Heart left ventricle (tissue), 16 donors: ENCODE data around the gene RNF19B. TPM values are rescaled to one million over a fixed set of nuclear protein-coding genes. Genes with fewer than 3 reads are reported as not detected.

Source experiments
- ATAC-seq, 4 donors: fragments of 200-7000 bp; cut with Tn5 transposase; one replicate each; pipeline ENCODE4 v1.9.1; 2020 to 2022; ENCODE audit warnings: moderate library complexity in 4 of 4, mild to moderate bottlenecking in 3 of 4, moderate number of reproducible peaks in 1 of 4
- DNase-seq, 5 donors: peaks; one replicate each; pipeline ENCODE4 v3.0.0-alpha.2; 2020
- H3K27ac ChIP-seq, 12 donors: fragments of 200-600 bp; sonication (generic) in 4 of 12; one replicate each; pipeline versions ENCODE4 v1.5.0 to v1.8.0; 2016 to 2022; ENCODE audit warnings: mild to moderate bottlenecking in 2 of 12
- H3K27me3 ChIP-seq, 9 donors: fragments of 200-600 bp; sonication (generic) in 2 of 9; one replicate each; pipeline versions ENCODE4 v1.5.1 to v1.8.0; 2016 to 2022; ENCODE audit warnings: mild to moderate bottlenecking in 3 of 9
- H3K36me3 ChIP-seq, 9 donors: fragments of 200-600 bp; sonication (generic) in 2 of 9; one replicate each; pipeline versions ENCODE4 v1.5.0 to v1.8.0; 2018 to 2022; ENCODE audit warnings: mild to moderate bottlenecking in 2 of 9
- H3K4me1 ChIP-seq, 12 donors: fragments of 200-600 bp; sonication (generic) in 4 of 12; one replicate each; pipeline versions ENCODE4 v1.5.0 to v1.8.0; 2016 to 2022; ENCODE audit warnings: mild to moderate bottlenecking in 3 of 12
- H3K4me3 ChIP-seq, 12 donors: fragments of 200-600 bp; sonication (generic) in 4 of 12; one replicate each; pipeline versions ENCODE4 v1.5.0 to v1.8.0; 2017 to 2022; ENCODE audit warnings: mild to moderate bottlenecking in 9 of 12, moderate library complexity in 4 of 12
- H3K9me3 ChIP-seq, 12 donors: fragments of 200-600 bp; sonication (generic) in 4 of 12; one replicate each; pipeline versions ENCODE4 v1.5.0 to v1.8.0; 2016 to 2022; ENCODE audit warnings: mild to moderate bottlenecking in 1 of 12
- CTCF ChIP-seq, 12 donors: fragments of 200-600 bp; sonication (generic) in 4 of 12; IDR thresholded peaks; one replicate each; pipeline versions ENCODE4 v1.5.0 to v1.8.0; 2018 to 2022; ENCODE audit warnings: antibody characterized with exemption in 12 of 12, mild to moderate bottlenecking in 5 of 12
- POLR2A ChIP-seq, 2 donors: fragments of 450-650 bp; IDR thresholded peaks; one replicate each; pipeline ENCODE4 v1.6.1; 2017; ENCODE audit warnings: antibody characterized with exemption in 2 of 2, mild to moderate bottlenecking in 2 of 2, moderate library complexity in 2 of 2
- WGBS, 4 donors: extraction: QIAGEN DNeasy Blood & Tissue Kit in 2 of 4; methylation state at CpG; one replicate each; pipeline versions ENCODE4 v1.1.5 to v1.1.7; 2013 to 2018; 5-methylcytosine and 5-hydroxymethylcytosine counted together
- intact Hi-C, 10 donors: fragments of 100-400 bp; cut with DNase I; formaldehyde crosslinking; loops; one replicate each; pipeline versions ENCODE4 v1.11.1 to v1.14.2; 2022
- polyA plus RNA-seq, 2 donors: library from polyadenylated mRNA; stranded (reverse); fragments of 200-250 nt; gene quantifications; one replicate each; pipeline ENCODE4 v1.2.3, GENCODE V29; 2013
- total RNA-seq, 9 donors: library from RNA; depleted of rRNA in 2 of 9; stranded (reverse); fragments of >200 nt in 2 of 9; fragmentation: NEBNext Ultra II Directional in 3 of 9; extraction: Animal tissue kit (Norgen Biotek cat#: 25700) in 3 of 9; gene quantifications; one replicate each; pipeline versions ENCODE4 v1.1.0 to v1.2.4, GENCODE V29; 2016 to 2023
- donor health status: ischemic (EF 13 %, LVEDD 7.1; RV severe dilation, severe dysfunction).
- donor health status: healthy with polysubstance abuse.
- donor health status: DM: no; HTN: yes; CAD: no.
- donor health status: DM: no; HTN: no; CAD: no.
- donor health status: ischemic (EF 25% LVEDD 6.9; RV normal size, moderate dysfunction).
- donor health status: ischemic (EF 25% LVEDD 5.7; RV mildly dilated, moderate dysfunction).
- donor health status: healthy.
- donor health status: DM: yes; HTN: yes; CAD: no.
- donor health status: ischemic (EF 35%, LVEDD 5.7; RV mildly dilated, moderate dysfunction).
- donor health status: nonischemic (EF 11% LVEDD 7.7; RV severe dilation, severe dysfunction).
- donor health status: DM: yes; HTN: yes; CAD: no.
- donor health status: PGD.
- donor health status: ischemic (EF 29% LVEDD 5.4; RV normal size, mild dysfunction).
- donor health status: nonischemic (EF 23%, LVEDD 6.1; RV moderate dilation, normal function).

RNF19B gene
- total and polyA plus RNA-seq, 11 donors = 1.5 to 42.5 (median 15.2) TPM

- WGBS, 4 donors = 81 to 88% (median 83%) methylated on average over 2 of the region's 2 CpGs
- H3K4me3 ChIP-seq = no peak overlapping the region
- no peak for DNase-seq
- intact Hi-C loops = loop anchor here in 1 of 10 donors (10.0 kb wide), 1 partner anchor 48 kb away; no protein-coding TSS in a partner anchor
- no peaks in the 10 kb centered on the region for H3K9me3 ChIP-seq
- H3K4me1 ChIP-seq = peaks cover 0 to 20% (median 15%) of the 10 kb centered on the region in 12 donors
- no peak for ATAC-seq
- H3K27me3 ChIP-seq = peaks cover 0 to 2% (median 0%) of the 10 kb centered on the region in 9 donors
- no peak overlapping the region for H3K27ac ChIP-seq
- TF ChIP-seq CTCF (IDR thresholded peaks at IDR 0.05) = no peak
- no peak for TF ChIP-seq POLR2A (IDR thresholded peaks at IDR 0.05)
- no peaks in the 10 kb centered on the region for H3K36me3 ChIP-seq
Observed at GRCh38 chr1:32966900-32967299, 2.3 kb upstream of the RNF19B start.

GRCh38 chr1:32965251-32965747, 690 bp upstream of the RNF19B start:
- peak overlapping the region; percentile 75 to 97 (median 93) for H3K27ac ChIP-seq
- ATAC-seq = no peak
- H3K4me1 ChIP-seq = peaks cover 0 to 36% (median 28%) of the 10 kb centered on the region in 12 donors
- 71 to 76% (median 73%) methylated on average over 5 of the region's 5 CpGs for WGBS, 4 donors
- intact Hi-C loops = loop anchor here in 4 of 10 donors (2.0 to 10.0 kb wide), 3 partner anchors 46 to 72 kb away; partner anchors contain the start of gene AK2 (in 2 of the 4)
- no peaks in the 10 kb centered on the region for H3K27me3 ChIP-seq
- no peaks in the 10 kb centered on the region for H3K9me3 ChIP-seq
- DNase-seq = no peak
- TF ChIP-seq POLR2A (IDR thresholded peaks at IDR 0.05) (no peak), CTCF (IDR thresholded peaks at IDR 0.05) (no peak)
- peak overlapping the region in 11 of 12 donors; percentile 63 to 99 (median 95) for H3K4me3 ChIP-seq
- H3K36me3 ChIP-seq = no peaks in the 10 kb centered on the region

- Histone ChIP-seq H3K9me3 (no peaks in the 10 kb centered on the region), H3K4me3 (peak overlapping the region; percentile 63 to 99 (median 92)), H3K36me3 (no peaks in the 10 kb centered on the region), H3K27me3 (no peaks in the 10 kb centered on the region), H3K27ac (peak overlapping the region in 11 of 12 donors; percentile 54 to 97 (median 93)), H3K4me1 (peaks cover 4 to 47% (median 30%) of the 10 kb centered on the region in 12 donors)
- DNase-seq = peak; percentile 52 to 82 (median 66)
- WGBS, 4 donors = 0% methylated on average over 13 to 78 of the region's 78 CpGs
- no peak for TF ChIP-seq CTCF (IDR thresholded peaks at IDR 0.05)
- no peak for TF ChIP-seq POLR2A (IDR thresholded peaks at IDR 0.05)
- ATAC-seq = peak in 3 of 4 donors; percentile 36 to 54 (median 39)
- intact Hi-C loops = loop anchor here in 6 of 10 donors (2.0 to 10.0 kb wide), 6 partner anchors 43 to 73 kb away; partner anchors contain the start of gene AK2 (in 4 of the 6)
Observed at GRCh38 chr1:32963746-32964460, 706 bp downstream of the RNF19B start.
